Gastroesophageal sphincter (tissue), 4 donors: ENCODE results near the gene SF3A1. TPM values are rescaled to one million over a fixed set of nuclear protein-coding genes. Genes with fewer than 3 reads are reported as not detected.

ENCODE experiments used
- ATAC-seq: fragments of 150-250 bp; one replicate; pipeline ENCODE4 v1.9.1; 2016; ENCODE audit warnings: mild to moderate bottlenecking, moderate library complexity
- H3K27ac ChIP-seq, 4 donors: fragments of 200-600 bp; sonication (generic) in 3 of 4; 1 replicate in 3 of 4; 2 replicates in 1 of 4; pipeline ENCODE4 v1.5.1; 2016 to 2019
- H3K27me3 ChIP-seq: fragments of 200-600 bp; sonication (generic); one replicate; pipeline ENCODE4 v1.5.1; 2019
- H3K36me3 ChIP-seq, 2 donors: fragments of 200-600 bp; sonication (generic); one replicate each; pipeline ENCODE4 v1.5.1; 2019; ENCODE audit warnings: control low read depth in 1 of 2
- H3K4me1 ChIP-seq, 3 donors: fragments of 200-600 bp; sonication (generic); 1 replicate in 2 of 3; 2 replicates in 1 of 3; pipeline ENCODE4 v1.5.1; 2016 to 2019; ENCODE audit warnings: control low read depth in 2 of 3
- H3K4me3 ChIP-seq, 2 donors: fragments of 200-600 bp; sonication (generic); one replicate each; pipeline ENCODE4 v1.5.1; 2019; ENCODE audit warnings: mild to moderate bottlenecking in 1 of 2, moderate library complexity in 1 of 2
- H3K9me3 ChIP-seq, 3 donors: fragments of 200-600 bp; sonication (generic); one replicate each; pipeline ENCODE4 v1.5.1; 2017 to 2019; ENCODE audit warnings: control low read depth in 2 of 3
- CTCF ChIP-seq, 4 experiments: fragments of 200-600 bp in 2 of 4; fragments of 450-650 bp in 2 of 4; sonication (generic) in 1 of 4; IDR thresholded peaks; one replicate each; pipeline ENCODE4 v1.5.1; 2017 to 2019; ENCODE audit warnings: antibody characterized with exemption in 4 of 4, mild to moderate bottlenecking in 2 of 4, moderate library complexity in 2 of 4
- EP300 ChIP-seq: sonication (generic); formaldehyde crosslinking; IDR thresholded peaks from one replicate; pipeline ENCODE4 v1.6.1; 2017; ENCODE audit warnings: antibody characterized with exemption, mild to moderate bottlenecking
- POLR2A ChIP-seq, 2 donors: fragments of 450-650 bp; IDR thresholded peaks; one replicate each; pipeline ENCODE4 v1.6.1; 2017; ENCODE audit warnings: antibody characterized with exemption in 2 of 2, mild to moderate bottlenecking in 2 of 2, moderate library complexity in 1 of 2
- POLR2AphosphoS5 ChIP-seq: sonication (generic); formaldehyde crosslinking; IDR thresholded peaks from one replicate; pipeline ENCODE4 v1.6.1; 2017; ENCODE audit warnings: antibody characterized with exemption
- WGBS, 2 donors: methylation state at CpG; one replicate each; pipeline ENCODE4 v1.1.5; 2018; ENCODE audit warnings: low coverage in 1 of 2; 5-methylcytosine and 5-hydroxymethylcytosine counted together
- total RNA-seq, 4 donors: library from RNA; depleted of rRNA; stranded (reverse); fragments of >200 nt; gene quantifications; one replicate each; pipeline ENCODE4 v1.1.0, GENCODE V29; 2016

Gene SF3A1
- total RNA-seq, 4 donors from 2014 or later: 46.1 to 80.8 (median 63.7) TPM

- peak; percentile 89 for ATAC-seq
- Histone ChIP-seq H3K9me3 (no peaks in the 10 kb centered on the region), H3K36me3 (no peaks in the 10 kb centered on the region), H3K4me1 (peaks cover 12 to 100% (median 58%) of the 10 kb centered on the region in 3 donors), H3K4me3 (peak overlapping the region in 1 of 2 donors; percentile 4), H3K27ac (peak overlapping the region; percentile 64 to 90 (median 88)), H3K27me3 (no peaks in the 10 kb centered on the region)
- WGBS, 2 donors: 19 to 46% methylated on average over 6 to 7 of the region's 8 CpGs
- TF ChIP-seq POLR2AphosphoS5 (peak; percentile 93), POLR2A (IDR thresholded peaks at IDR 0.05) (no peak), EP300 (no peak), CTCF (IDR thresholded peaks at IDR 0.05) (no peak)
Measured at GRCh38 chr22:30310881-30311771, 45.6 kb downstream of the SF3A1 start.

- H3K9me3 ChIP-seq: no peaks in the 10 kb centered on the region
- no peaks in the 10 kb centered on the region for H3K27me3 ChIP-seq
- no peak for TF ChIP-seq CTCF (IDR thresholded peaks at IDR 0.05)
- TF ChIP-seq POLR2AphosphoS5: peak; percentile 97
- peak; percentile 78 for ATAC-seq
- 31 to 59% methylated on average over 3 of the region's 7 CpGs for WGBS, 2 donors
- H3K27ac ChIP-seq: peak overlapping the region; percentile 64 to 90 (median 88)
- H3K4me1 ChIP-seq: peaks cover 21 to 100% (median 64%) of the 10 kb centered on the region in 3 donors
- H3K36me3 ChIP-seq: no peaks in the 10 kb centered on the region
- no peak overlapping the region for H3K4me3 ChIP-seq
Measured at GRCh38 chr22:30309951-30310741, 46.5 kb downstream of the SF3A1 start.

- no peak for ATAC-seq
- TF ChIP-seq CTCF (IDR thresholded peaks at IDR 0.05): no peak
- TF ChIP-seq POLR2A (IDR thresholded peaks at IDR 0.05): no peak
- peak; percentile 51 for TF ChIP-seq POLR2AphosphoS5
- no peak for TF ChIP-seq EP300
- no peaks in the 10 kb centered on the region for H3K27me3 ChIP-seq
- peak overlapping the region in 3 of 4 donors; percentile 87 to 90 (median 89) for H3K27ac ChIP-seq
- no peak overlapping the region for H3K4me3 ChIP-seq
- H3K36me3 ChIP-seq: peaks cover 0 to 3% of the 10 kb centered on the region in 2 donors
- 54 to 83% methylated on average over 2 to 4 of the region's 5 CpGs for WGBS, 2 donors
- no peaks in the 10 kb centered on the region for H3K9me3 ChIP-seq
- H3K4me1 ChIP-seq: peaks cover 33 to 100% (median 79%) of the 10 kb centered on the region in 3 donors
Measured at GRCh38 chr22:30308518-30309230, 48.0 kb downstream of the SF3A1 start.

- H3K4me3 ChIP-seq: no peak overlapping the region
- no peak for TF ChIP-seq EP300
- TF ChIP-seq POLR2AphosphoS5: no peak
- TF ChIP-seq CTCF (IDR thresholded peaks at IDR 0.05): no peak
- TF ChIP-seq POLR2A (IDR thresholded peaks at IDR 0.05): no peak
- H3K27me3 ChIP-seq: no peaks in the 10 kb centered on the region
- H3K36me3 ChIP-seq: peaks cover 0 to 9% of the 10 kb centered on the region in 2 donors
- H3K9me3 ChIP-seq: no peaks in the 10 kb centered on the region
- H3K4me1 ChIP-seq: peaks cover 38 to 100% (median 85%) of the 10 kb centered on the region in 3 donors
- peak overlapping the region in 2 of 4 donors; percentile 80 to 90 for H3K27ac ChIP-seq
- WGBS, 2 donors: 55 to 67% methylated on average over 1 to 2 of the region's 2 CpGs
- ATAC-seq: no peak
Measured at GRCh38 chr22:30308093-30308492, 48.6 kb downstream of the SF3A1 start.
